Lower lobe of right lung (tissue), 2 donors: ENCODE measurements around the gene ABRACL. TPM values are rescaled to one million over a fixed set of nuclear protein-coding genes. Genes with fewer than 3 reads are reported as not detected.

ENCODE experiments used
- ATAC-seq, 2 donors: fragments of 200-7000 bp; cut with Tn5 transposase; one replicate each; pipeline ENCODE4 v1.9.1; 2020 to 2022; ENCODE audit warnings: mild to moderate bottlenecking in 2 of 2, moderate library complexity in 2 of 2
- DNase-seq: peaks from one replicate; pipeline ENCODE4 v3.0.0-alpha.2; 2020
- H3K27ac ChIP-seq: fragments of 200-600 bp; one replicate; pipeline ENCODE4 v1.8.0; 2022
- H3K27me3 ChIP-seq: fragments of 200-600 bp; one replicate; pipeline ENCODE4 v1.8.0; 2022; ENCODE audit warnings: low read depth
- H3K36me3 ChIP-seq: fragments of 200-600 bp; one replicate; pipeline ENCODE4 v1.8.0; 2022; ENCODE audit warnings: mild to moderate bottlenecking
- H3K4me1 ChIP-seq: fragments of 200-600 bp; one replicate; pipeline ENCODE4 v1.8.0; 2022
- H3K4me3 ChIP-seq: fragments of 200-600 bp; one replicate; pipeline ENCODE4 v1.8.0; 2022; ENCODE audit warnings: mild to moderate bottlenecking
- H3K9me3 ChIP-seq: fragments of 200-600 bp; one replicate; pipeline ENCODE4 v1.8.0; 2022
- intact Hi-C: fragments of 100-400 bp; cut with DNase I; formaldehyde crosslinking; loops from one replicate; pipeline ENCODE4 v1.11.0; 2022
- total RNA-seq: library from RNA; stranded (reverse); fragmentation: NEBNext Ultra II Directional; extraction: Animal tissue kit (Norgen Biotek cat#: 25700); gene quantifications from one replicate; pipeline ENCODE4 v1.2.1, GENCODE V29; 2021
- TF ChIP-seq, protein P1 (sequence below): fragments of 200-600 bp; IDR thresholded peaks from one replicate; pipeline ENCODE4 v1.8.0; 2022; ENCODE audit warnings: antibody characterized with exemption, mild to moderate bottlenecking
- donor health status: DM: no; HTN: yes; CAD: no; lungs with severe emphysema.

Gene ABRACL
- total RNA-seq, 1 donor from 2014 or later: 42.4 TPM

DNA sequence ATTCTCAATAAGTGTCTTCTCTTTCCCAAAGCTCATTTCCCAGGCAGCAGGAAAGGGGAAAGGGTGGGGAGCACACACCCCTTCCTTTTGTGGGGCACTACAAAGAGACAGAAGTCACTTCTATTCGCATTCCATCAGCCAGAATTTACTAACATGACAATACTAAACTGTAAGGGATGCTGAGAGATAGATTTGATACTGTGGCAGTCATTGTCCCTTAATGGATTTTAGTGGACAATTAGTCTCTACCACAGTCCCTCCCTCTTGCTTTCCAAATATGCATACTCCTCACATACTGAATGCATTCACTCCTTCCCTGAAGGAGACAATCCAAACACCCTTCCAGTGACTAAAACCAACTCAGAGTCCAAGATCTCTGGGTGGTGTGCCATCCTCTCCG, 50.5 kb downstream of the ABRACL start:
- Histone ChIP-seq H3K4me3 (no peak overlapping the region), H3K27ac (no peak overlapping the region), H3K4me1 (no peaks in the 10 kb centered on the region), H3K27me3 (no peaks in the 10 kb centered on the region), H3K9me3 (no peaks in the 10 kb centered on the region), H3K36me3 (no peaks in the 10 kb centered on the region)
- intact Hi-C loops: no loop called here
- TF ChIP-seq, protein P1, sequence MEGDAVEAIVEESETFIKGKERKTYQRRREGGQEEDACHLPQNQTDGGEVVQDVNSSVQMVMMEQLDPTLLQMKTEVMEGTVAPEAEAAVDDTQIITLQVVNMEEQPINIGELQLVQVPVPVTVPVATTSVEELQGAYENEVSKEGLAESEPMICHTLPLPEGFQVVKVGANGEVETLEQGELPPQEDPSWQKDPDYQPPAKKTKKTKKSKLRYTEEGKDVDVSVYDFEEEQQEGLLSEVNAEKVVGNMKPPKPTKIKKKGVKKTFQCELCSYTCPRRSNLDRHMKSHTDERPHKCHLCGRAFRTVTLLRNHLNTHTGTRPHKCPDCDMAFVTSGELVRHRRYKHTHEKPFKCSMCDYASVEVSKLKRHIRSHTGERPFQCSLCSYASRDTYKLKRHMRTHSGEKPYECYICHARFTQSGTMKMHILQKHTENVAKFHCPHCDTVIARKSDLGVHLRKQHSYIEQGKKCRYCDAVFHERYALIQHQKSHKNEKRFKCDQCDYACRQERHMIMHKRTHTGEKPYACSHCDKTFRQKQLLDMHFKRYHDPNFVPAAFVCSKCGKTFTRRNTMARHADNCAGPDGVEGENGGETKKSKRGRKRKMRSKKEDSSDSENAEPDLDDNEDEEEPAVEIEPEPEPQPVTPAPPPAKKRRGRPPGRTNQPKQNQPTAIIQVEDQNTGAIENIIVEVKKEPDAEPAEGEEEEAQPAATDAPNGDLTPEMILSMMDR: no peak
- no peak for ATAC-seq
- no peak for DNase-seq

DNA sequence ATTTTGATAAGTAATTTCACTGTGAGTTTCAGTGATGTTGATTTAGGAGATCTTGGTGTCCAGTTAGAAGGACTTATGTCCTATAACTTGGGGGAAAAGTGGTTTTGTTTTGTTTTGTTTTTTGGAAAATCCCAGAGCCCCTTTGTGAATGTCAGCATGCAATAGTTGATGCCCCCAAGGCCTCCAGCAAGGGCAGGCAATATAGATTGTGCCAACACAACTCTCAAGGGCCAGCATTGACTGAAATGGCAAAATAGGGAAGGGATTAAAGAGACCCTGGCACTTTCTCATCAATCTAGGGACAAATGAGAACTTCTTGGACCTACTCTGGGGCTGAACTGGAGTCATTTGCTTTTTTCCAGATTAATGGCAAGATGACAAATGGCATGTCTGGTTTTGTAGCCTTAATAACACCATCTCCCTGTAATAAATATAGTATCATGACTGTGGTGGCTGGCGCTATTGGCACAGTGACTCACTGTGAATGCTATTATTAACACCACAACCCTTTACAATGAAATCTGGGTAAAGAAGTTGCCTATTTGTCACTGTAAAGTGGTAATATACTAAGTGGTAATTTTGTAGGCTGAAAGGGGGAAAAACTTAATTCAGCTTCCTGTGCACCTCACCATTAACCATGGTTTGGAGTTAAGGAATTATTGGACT, 51.8 kb downstream of the ABRACL start:
- intact Hi-C loops: no loop called here

DNA sequence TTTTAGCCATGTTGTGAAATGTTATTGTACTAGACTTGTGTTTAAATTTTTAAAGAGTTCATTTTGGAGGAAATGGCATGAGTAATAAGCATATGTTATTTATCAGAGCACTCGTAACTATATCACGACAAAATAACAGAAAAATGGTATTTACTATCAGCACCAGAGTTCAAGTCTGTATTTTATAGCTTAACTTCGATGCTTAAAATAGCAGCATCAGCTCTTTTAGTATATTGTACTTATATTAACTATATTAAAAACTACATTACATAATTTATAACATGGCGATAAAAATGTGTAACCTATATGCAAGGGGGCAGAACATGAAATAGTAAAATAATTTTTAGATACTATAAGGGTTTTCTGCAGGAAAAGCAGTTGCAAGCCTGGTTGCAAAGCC, 52.9 kb downstream of the ABRACL start:
- TF ChIP-seq, protein P1: no peak
- ATAC-seq: no peak
- intact Hi-C loops: no loop called here
- no peak overlapping the region for H3K27ac ChIP-seq
- no peaks in the 10 kb centered on the region for H3K36me3 ChIP-seq
- H3K4me1 ChIP-seq: no peaks in the 10 kb centered on the region
- H3K4me3 ChIP-seq: no peak overlapping the region
- H3K27me3 ChIP-seq: no peaks in the 10 kb centered on the region
- no peak for DNase-seq
- no peaks in the 10 kb centered on the region for H3K9me3 ChIP-seq

More for the DNA sequence above, 51.8 kb downstream of the ABRACL start:
- TF ChIP-seq, protein P1: no peak
- DNase-seq: no peak
- H3K36me3 ChIP-seq: no peaks in the 10 kb centered on the region
- H3K4me1 ChIP-seq: no peaks in the 10 kb centered on the region
- H3K27me3 ChIP-seq: no peaks in the 10 kb centered on the region
- no peak overlapping the region for H3K27ac ChIP-seq
- H3K9me3 ChIP-seq: no peaks in the 10 kb centered on the region
- no peak for ATAC-seq
- H3K4me3 ChIP-seq: no peak overlapping the region

DNA sequence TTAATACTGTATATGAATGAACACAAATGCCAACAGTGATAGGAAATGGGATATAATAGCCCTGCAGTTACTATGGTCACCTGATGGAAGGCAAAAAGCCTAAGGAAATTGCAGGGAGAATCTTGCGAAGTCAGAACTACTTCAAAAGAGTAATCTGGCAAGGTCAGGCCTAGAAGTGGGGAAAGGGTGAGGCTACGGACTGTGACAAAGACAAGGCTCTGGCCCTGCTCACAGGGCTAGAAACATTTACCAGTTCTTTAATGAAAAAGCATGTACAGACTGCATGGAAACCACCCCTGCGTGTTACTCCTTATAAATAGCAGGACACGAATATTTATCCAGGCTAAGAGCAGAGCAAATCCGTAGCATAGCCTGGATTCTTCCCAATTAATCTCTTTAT, 53.8 kb downstream of the ABRACL start:
- TF ChIP-seq, protein P1: no peak
- H3K27me3 ChIP-seq: no peaks in the 10 kb centered on the region
- intact Hi-C loops: no loop called here
- no peak overlapping the region for H3K4me3 ChIP-seq
- ATAC-seq: no peak
- DNase-seq: no peak
- no peaks in the 10 kb centered on the region for H3K9me3 ChIP-seq
- no peak overlapping the region for H3K27ac ChIP-seq
- H3K4me1 ChIP-seq: no peaks in the 10 kb centered on the region
- H3K36me3 ChIP-seq: no peaks in the 10 kb centered on the region

DNA sequence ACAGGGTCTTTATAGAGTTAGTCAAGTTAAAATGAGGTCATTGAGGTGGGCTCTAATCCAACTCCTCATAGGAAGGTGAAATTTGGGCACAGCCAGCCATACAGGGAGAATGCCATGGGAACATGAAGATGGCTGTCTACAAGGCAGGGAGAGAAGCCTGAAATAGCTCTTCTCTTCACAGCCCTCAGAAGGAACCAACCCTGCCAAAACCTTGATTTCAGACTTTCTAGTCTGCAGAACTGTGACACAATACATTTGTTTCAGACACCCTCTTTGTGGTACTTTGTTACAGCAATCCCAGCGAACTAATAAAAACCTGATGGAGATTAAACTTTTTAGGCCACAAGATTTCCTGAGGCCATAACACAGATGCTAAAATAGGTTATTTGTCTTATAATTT, 63.3 kb downstream of the ABRACL start:
- no peaks in the 10 kb centered on the region for H3K27me3 ChIP-seq
- no peaks in the 10 kb centered on the region for H3K4me1 ChIP-seq
- no peak overlapping the region for H3K27ac ChIP-seq
- TF ChIP-seq, protein P1: no peak
- H3K9me3 ChIP-seq: no peaks in the 10 kb centered on the region
- DNase-seq: no peak
- ATAC-seq: no peak
- intact Hi-C loops: no loop called here
- H3K36me3 ChIP-seq: no peaks in the 10 kb centered on the region
- H3K4me3 ChIP-seq: no peak overlapping the region

Other genes starting within 250 kb of the ABRACL start
- 3.9 TPM for gene ECT2L, start 232.7 kb upstream of the ABRACL start, total RNA-seq
- gene REPS1, start 40.5 kb upstream of the ABRACL start, total RNA-seq: 39.1 TPM
- 53.1 TPM for gene HECA, start 106.3 kb downstream of the ABRACL start, total RNA-seq